Lower lobe of right lung (tissue), 2 donors: ENCODE data around the gene SLC1A1. TPM values are rescaled to one million over a fixed set of nuclear protein-coding genes. Genes with fewer than 3 reads are reported as not detected.
A peak's percentile ranks its signal among the peaks of the same experiment; 100 is the strongest.
"Not testable (repeated sequence)": the region's sequence is repeated elsewhere in the genome, so short reads cannot be mapped to it uniquely, and the experiment has no call there.

Experiments
- ATAC-seq, 2 donors: fragments of 200-7000 bp; cut with Tn5 transposase; one replicate each; pipeline ENCODE4 v1.9.1; 2020 to 2022; ENCODE audit warnings: mild to moderate bottlenecking in 2 of 2, moderate library complexity in 2 of 2
- DNase-seq: peaks from one replicate; pipeline ENCODE4 v3.0.0-alpha.2; 2020
- H3K27ac ChIP-seq: fragments of 200-600 bp; one replicate; pipeline ENCODE4 v1.8.0; 2022
- H3K27me3 ChIP-seq: fragments of 200-600 bp; one replicate; pipeline ENCODE4 v1.8.0; 2022; ENCODE audit warnings: low read depth
- H3K36me3 ChIP-seq: fragments of 200-600 bp; one replicate; pipeline ENCODE4 v1.8.0; 2022; ENCODE audit warnings: mild to moderate bottlenecking
- H3K4me1 ChIP-seq: fragments of 200-600 bp; one replicate; pipeline ENCODE4 v1.8.0; 2022
- H3K4me3 ChIP-seq: fragments of 200-600 bp; one replicate; pipeline ENCODE4 v1.8.0; 2022; ENCODE audit warnings: mild to moderate bottlenecking
- H3K9me3 ChIP-seq: fragments of 200-600 bp; one replicate; pipeline ENCODE4 v1.8.0; 2022
- CTCF ChIP-seq: fragments of 200-600 bp; IDR thresholded peaks from one replicate; pipeline ENCODE4 v1.8.0; 2022; ENCODE audit warnings: antibody characterized with exemption, mild to moderate bottlenecking
- intact Hi-C: fragments of 100-400 bp; cut with DNase I; formaldehyde crosslinking; loops from one replicate; pipeline ENCODE4 v1.11.0; 2022
- total RNA-seq: library from RNA; stranded (reverse); fragmentation: NEBNext Ultra II Directional; extraction: Animal tissue kit (Norgen Biotek cat#: 25700); gene quantifications from one replicate; pipeline ENCODE4 v1.2.1, GENCODE V29; 2021
- donor health status: DM: no; HTN: yes; CAD: no; lungs with severe emphysema.

The SLC1A1 gene
- total RNA-seq, 1 donor from 2014 or later = 31.4 TPM

GRCh38 chr9:4517274-4517673 lies 27.0 kb downstream of the SLC1A1 start:
- ATAC-seq (peak in 1 of 2 donors; percentile 54), DNase-seq (no peak)
- H3K4me3 ChIP-seq = no peak overlapping the region
- no peaks in the 10 kb centered on the region for H3K9me3 ChIP-seq
- intact Hi-C loops = no loop called here
- H3K27ac ChIP-seq = no peak overlapping the region
- no peak for TF ChIP-seq CTCF
- no peaks in the 10 kb centered on the region for H3K27me3 ChIP-seq
- H3K4me1 ChIP-seq = no peaks in the 10 kb centered on the region
- H3K36me3 ChIP-seq = no peaks in the 10 kb centered on the region

- TF ChIP-seq CTCF = no peak
Measured at GRCh38 chr9:4519604-4520003, 29.3 kb downstream of the SLC1A1 start.

GRCh38 chr9:4520055-4520454 lies 29.8 kb downstream of the SLC1A1 start:
- Histone ChIP-seq H3K4me1 (no peaks in the 10 kb centered on the region), H3K27ac (no peak overlapping the region), H3K36me3 (no peaks in the 10 kb centered on the region), H3K9me3 (no peaks in the 10 kb centered on the region), H3K4me3 (no peak overlapping the region), H3K27me3 (no peaks in the 10 kb centered on the region)
- DNase-seq (no peak), ATAC-seq (no peak)
- intact Hi-C loops = no loop called here
- TF ChIP-seq CTCF = no peak

More at GRCh38 chr9:4519604-4520003, 29.3 kb downstream of the SLC1A1 start:
- Histone ChIP-seq H3K36me3 (no peaks in the 10 kb centered on the region), H3K27ac (no peak overlapping the region), H3K9me3 (no peaks in the 10 kb centered on the region), H3K4me3 (no peak overlapping the region), H3K4me1 (no peaks in the 10 kb centered on the region), H3K27me3 (no peaks in the 10 kb centered on the region)
- intact Hi-C loops = no loop called here
- ATAC-seq = no peak
- DNase-seq = no peak

- ATAC-seq (no peak), DNase-seq (no peak)
- no peak for TF ChIP-seq CTCF
- no peaks in the 10 kb centered on the region for H3K9me3 ChIP-seq
- intact Hi-C loops = no loop called here
- no peaks in the 10 kb centered on the region for H3K27me3 ChIP-seq
- H3K27ac ChIP-seq = no peak overlapping the region
- no peaks in the 10 kb centered on the region for H3K36me3 ChIP-seq
- no peaks in the 10 kb centered on the region for H3K4me1 ChIP-seq
- H3K4me3 ChIP-seq = no peak overlapping the region
Measured at GRCh38 chr9:4530375-4530774, 40.1 kb downstream of the SLC1A1 start.

- H3K9me3 ChIP-seq, intact Hi-C loops: not testable (repeated sequence)
Measured at GRCh38 chr9:4530831-4531230, 40.6 kb downstream of the SLC1A1 start.

GRCh38 chr9:4531355-4531754 lies 41.1 kb downstream of the SLC1A1 start:
- H3K4me1 ChIP-seq, H3K27ac ChIP-seq, H3K27me3 ChIP-seq, ATAC-seq, DNase-seq, H3K36me3 ChIP-seq, H3K4me3 ChIP-seq, intact Hi-C loops, H3K9me3 ChIP-seq: not testable (repeated sequence)

More at GRCh38 chr9:4530831-4531230, 40.6 kb downstream of the SLC1A1 start:
- not testable (repeated sequence) for H3K27me3 ChIP-seq, H3K27ac ChIP-seq, H3K4me3 ChIP-seq, DNase-seq, ATAC-seq, H3K4me1 ChIP-seq, H3K36me3 ChIP-seq

- H3K36me3 ChIP-seq, H3K4me3 ChIP-seq, H3K27ac ChIP-seq, ATAC-seq, H3K4me1 ChIP-seq, H3K27me3 ChIP-seq, DNase-seq, H3K9me3 ChIP-seq, intact Hi-C loops: not testable (repeated sequence)
Measured at GRCh38 chr9:4533881-4534280, 43.6 kb downstream of the SLC1A1 start.

GRCh38 chr9:4536196-4536595 lies 45.9 kb downstream of the SLC1A1 start:
- H3K27ac ChIP-seq, H3K27me3 ChIP-seq, H3K36me3 ChIP-seq, H3K4me3 ChIP-seq, H3K4me1 ChIP-seq, ATAC-seq, DNase-seq, H3K9me3 ChIP-seq, intact Hi-C loops: not testable (repeated sequence)
